Inflammatory macrophage (primary cell): ENCODE results near the gene ESYT3.
A peak's percentile ranks its signal among the peaks of the same experiment; 100 is the strongest.
"Not testable (repeated sequence)": the region's sequence is repeated elsewhere in the genome, so short reads cannot be mapped to it uniquely, and the experiment has no call there.

ENCODE experiments used
- DNase-seq, 2 donors: peaks; one replicate each; pipeline ENCODE4 v3.0.0-alpha.2; 2020 to 2022

The ESYT3 gene

GRCh38 chr3:138412821-138413551 is 21.4 kb upstream of the ESYT3 start:
- DNase-seq = peak; percentile 88 to 90

GRCh38 chr3:138416236-138416635 is 18.2 kb upstream of the ESYT3 start:
- not testable (repeated sequence) for DNase-seq

GRCh38 chr3:138417559-138417982 is 16.8 kb upstream of the ESYT3 start:
- DNase-seq = peak; percentile 73 to 83

DNA sequence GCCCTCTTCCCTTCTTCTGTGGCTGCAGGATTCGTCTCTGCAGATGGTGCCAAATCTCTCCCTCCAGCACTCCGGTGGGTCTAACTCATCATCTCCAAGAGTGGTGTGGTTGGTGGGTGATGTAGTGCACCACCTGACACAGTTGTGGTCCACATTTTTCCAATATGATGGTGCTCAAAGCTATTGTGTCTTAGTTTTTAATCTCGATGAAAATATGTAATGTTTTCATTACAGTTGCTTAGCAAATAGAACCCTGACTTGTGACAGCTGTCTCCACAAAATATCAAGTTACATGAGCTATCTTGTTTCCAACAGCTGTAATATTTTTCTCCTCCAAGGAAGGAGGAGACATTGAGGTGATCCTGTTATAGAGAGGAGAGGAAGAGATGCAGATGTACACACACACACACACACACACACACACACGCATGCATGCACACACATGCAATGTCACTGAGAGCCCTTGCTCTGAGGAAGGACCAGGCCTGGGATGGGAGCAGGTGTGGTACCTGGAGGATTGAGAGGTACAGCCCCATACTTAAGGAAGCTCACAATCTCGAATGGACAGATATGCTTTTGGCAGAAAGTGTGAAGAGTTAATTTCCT is 15.7 kb upstream of the ESYT3 start:
- DNase-seq = no peak

GRCh38 chr3:138423316-138423715 is 11.1 kb upstream of the ESYT3 start:
- DNase-seq = no peak

GRCh38 chr3:138424323-138424722 is 10.1 kb upstream of the ESYT3 start:
- no peak for DNase-seq

GRCh38 chr3:138426211-138426610 is 8.2 kb upstream of the ESYT3 start:
- peak; percentile 33 to 34 for DNase-seq

DNA sequence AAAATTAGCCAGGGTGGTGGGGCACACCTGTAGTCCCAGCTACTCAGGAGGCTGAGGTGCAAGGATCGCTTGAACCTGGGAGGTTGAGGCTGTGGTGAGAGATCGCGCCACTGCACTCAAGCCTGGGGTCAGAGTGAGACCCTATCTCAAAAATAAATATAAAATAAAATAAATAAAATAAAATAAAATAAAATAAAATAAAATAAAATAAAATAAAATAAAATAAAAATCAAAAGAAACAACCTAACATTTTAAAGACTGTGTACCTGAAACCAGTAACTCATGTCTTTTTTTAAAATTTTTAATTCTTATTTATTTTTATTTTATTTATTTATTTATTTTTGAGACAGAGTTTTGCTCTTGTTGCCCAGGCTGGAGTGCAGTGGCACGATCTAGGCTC is 7.7 kb upstream of the ESYT3 start:
- DNase-seq = not testable (repeated sequence)

DNA sequence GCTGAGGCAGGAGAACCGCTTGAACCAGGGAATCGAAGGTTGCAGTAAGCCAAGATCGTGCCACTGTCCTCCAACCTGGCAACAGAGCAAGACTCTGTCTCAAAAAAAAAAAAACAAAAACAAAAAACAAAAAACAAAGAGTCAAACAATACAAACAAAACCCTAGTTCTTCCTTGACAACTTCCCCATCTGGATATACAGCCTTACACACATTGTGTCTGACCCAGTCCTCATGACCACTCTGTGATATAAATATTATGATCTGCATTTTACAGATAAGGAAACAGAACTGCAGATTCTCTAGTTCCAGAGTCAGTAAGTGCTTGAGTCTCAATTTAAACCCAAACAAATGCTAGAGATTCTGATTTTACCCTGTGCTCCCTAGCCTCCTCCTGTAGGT is 4.8 kb upstream of the ESYT3 start:
- DNase-seq = peak in 1 of 2 donors; percentile 15

DNA sequence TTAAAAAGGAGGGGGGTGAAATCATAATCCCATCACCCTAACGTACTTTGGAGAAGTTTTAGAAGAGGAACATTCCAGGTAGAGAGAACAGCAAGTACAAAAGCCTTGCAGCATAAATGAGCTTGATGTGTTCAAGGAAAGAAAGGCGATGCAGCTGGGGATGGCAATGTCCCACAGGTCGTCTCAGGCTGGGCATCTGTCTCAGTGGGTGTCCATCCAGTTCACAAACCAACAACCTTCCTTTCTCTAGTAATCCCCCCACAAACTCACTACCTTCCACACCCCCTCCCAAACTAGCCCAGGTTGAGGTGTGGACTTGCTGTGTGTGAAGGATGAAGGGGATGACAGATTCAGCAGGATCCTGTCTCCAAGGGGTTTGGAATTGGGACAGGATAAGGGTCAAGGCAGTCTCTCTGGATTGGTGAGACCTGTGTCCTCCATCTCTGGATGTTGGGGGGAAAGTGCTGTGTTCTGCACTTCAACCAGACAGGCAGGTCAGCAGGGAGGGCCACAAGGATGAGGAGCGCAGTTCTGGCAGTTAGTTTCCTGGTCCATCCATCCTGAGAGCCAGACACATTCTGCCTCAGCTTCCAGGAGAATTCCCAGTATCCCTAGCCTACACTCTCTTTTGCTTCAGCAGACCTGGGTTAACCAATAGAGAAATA is 1.7 kb upstream of the ESYT3 start:
- no peak for DNase-seq

DNA sequence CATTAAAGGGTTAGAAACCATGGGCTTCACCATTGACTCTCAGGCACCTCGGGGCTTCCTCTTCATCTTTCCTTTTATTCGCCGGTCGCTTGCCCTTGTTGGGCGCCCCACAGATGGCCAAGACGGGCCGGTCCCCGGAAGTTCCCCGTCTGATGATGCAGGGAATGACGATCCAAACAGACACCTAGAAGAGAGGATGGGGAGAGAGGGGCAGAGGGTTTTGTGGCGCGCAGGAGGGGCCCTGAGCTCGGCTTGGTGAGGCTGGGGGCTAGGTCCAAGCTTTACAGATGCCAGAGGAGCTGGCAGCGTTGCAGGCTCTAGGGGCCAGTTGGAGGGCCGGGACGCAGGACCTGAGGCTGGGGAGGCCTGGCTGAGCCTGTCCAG is 532 bp upstream of the ESYT3 start:
- no peak for DNase-seq

- DNase-seq = no peak
These were observed 708 bp downstream of the ESYT3 start for GRCh38 chr3:138434875-138435772.

GRCh38 chr3:138435840-138436239 is 1.4 kb downstream of the ESYT3 start:
- DNase-seq = no peak

- no peak for DNase-seq
These were observed 2.9 kb downstream of the ESYT3 start for GRCh38 chr3:138437281-138437680.

GRCh38 chr3:138438896-138439295 is 4.5 kb downstream of the ESYT3 start:
- no peak for DNase-seq

- DNase-seq = no peak
These were observed 5.2 kb downstream of the ESYT3 start for GRCh38 chr3:138439646-138440045.

- DNase-seq = no peak
These were observed 5.7 kb downstream of the ESYT3 start for GRCh38 chr3:138440121-138440521.

- DNase-seq = no peak
These were observed 6.2 kb downstream of the ESYT3 start for GRCh38 chr3:138440596-138440995.

GRCh38 chr3:138441256-138441655 is 6.8 kb downstream of the ESYT3 start:
- no peak for DNase-seq

- peak in 1 of 2 donors; percentile 34 for DNase-seq
These were observed 7.3 kb downstream of the ESYT3 start for GRCh38 chr3:138441742-138442141.

DNA sequence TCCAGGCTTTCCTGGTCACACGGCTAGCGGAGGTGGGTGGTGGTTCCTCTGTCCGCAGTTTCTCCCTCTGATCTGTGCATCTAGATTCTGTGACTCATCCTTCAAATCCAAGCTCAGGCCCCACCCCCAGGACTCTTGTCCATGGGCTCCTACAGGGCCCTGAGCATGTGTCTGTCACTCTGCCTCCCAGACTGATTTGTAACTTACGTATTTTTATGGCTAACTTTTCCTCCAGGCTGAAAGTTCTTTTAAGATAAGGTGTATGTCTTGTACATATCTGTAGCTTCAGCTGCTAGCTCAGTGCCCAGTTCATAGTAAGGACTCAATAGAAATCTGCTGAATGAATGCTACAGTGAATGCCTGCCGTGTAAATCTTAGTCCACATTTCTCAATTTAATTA is 8.0 kb downstream of the ESYT3 start:
- DNase-seq = peak; percentile 58 to 73

- no peak for DNase-seq
These were observed 8.7 kb downstream of the ESYT3 start for GRCh38 chr3:138443091-138443490.
